NK-92 treated with Interleukin-12 subunit alpha and Interleukin-12 subunit beta, amount 100 ng/mL, for 24 hours (cell line): ENCODE results near the gene PPP1R26.

Experiments used
- DNase-seq: peaks from one replicate; lab custom pipeline; 2025; lab: John Stamatoyannopoulos, UW

PPP1R26 gene

DNA sequence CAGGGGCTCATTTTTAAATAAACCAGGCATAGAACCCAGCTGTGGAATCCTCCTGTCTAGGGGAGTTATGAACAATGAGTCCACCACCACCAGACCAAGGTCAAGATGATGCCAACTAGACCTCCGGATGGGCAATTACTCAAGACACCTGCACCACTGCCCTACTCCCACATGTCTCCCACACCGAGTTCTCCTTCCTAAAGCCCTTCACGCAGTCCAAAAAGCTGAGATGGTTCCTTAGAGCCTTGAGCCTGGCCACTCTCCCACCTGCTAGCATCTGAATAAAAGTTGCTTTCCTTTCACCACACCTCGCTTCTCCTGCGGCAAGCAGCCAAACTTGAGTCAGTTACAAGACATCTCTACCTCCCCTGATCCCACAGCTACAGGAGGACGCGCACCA lies 15.4 kb upstream of the PPP1R26 start:
- DNase-seq, result no peak

DNA sequence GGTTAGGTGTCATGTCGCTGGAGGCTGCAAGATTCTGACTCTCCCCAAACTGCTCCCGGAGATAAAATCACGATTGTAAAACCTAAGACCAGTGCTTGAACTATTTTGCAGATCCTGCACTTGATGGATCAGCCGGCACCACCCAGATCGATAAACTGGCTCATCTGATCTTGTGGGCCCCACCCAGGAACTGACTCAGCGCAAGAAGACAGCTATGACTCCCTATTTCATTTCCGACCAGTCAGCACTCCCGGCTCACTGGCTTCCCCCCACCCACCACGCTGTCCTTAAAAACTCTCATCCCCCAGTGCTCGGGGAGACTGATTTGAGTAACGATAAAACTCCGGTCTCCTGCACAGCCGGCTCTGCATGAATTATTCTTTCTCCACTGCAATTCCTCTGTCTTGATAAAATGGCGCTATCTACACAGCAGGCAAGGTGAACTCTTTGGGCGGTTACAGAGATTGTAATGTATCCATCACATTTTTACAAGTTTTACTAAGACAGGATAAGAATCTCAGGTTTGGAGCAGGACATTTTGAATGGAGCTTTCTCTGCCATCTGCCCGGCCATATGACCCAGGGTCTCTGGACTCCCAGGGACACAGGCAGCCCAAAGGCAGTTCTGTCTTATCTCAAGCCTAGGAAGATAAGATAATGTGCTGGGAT lies 10.6 kb upstream of the PPP1R26 start:
- no peak for DNase-seq

DNA sequence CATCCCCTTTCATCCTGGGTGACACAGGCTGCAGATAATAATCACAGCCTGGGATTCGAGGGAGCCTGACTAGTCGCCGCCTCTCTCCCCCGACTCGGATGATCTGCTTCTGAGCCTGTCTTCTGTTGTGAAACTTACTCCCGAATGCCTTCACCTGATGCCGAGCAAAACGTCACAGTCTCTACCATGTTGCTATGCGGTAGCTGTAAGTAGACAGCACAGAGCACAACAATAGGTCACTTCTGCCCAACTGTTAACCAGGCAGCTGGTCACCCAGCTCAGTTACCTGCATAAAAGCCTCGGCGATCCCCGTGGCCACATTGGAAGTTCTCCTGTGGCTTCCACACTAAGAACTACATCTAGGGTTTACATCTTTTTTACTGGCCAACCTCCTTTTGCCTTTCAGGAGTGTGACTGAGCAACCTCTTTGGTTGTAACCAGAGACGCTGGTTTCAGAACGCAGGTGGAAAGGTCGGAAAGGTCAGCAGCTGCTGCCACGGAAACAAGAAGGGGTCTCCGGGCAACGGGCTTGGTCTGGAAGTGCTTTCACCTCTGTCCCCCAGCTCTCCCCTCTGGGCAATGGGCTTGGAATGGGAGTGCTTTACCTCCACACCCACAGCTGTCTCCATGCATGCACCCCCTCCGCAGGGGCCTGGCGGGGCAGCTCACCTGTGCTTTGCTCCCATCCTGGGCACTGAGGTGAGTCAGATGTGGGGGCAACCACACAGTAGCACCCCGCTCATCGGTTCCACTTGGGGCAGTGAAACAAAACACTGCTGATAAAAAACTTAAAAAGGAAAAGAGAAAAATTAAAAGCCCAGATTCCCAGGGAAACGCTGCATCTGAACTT lies 7.6 kb upstream of the PPP1R26 start:
- no peak for DNase-seq

DNA sequence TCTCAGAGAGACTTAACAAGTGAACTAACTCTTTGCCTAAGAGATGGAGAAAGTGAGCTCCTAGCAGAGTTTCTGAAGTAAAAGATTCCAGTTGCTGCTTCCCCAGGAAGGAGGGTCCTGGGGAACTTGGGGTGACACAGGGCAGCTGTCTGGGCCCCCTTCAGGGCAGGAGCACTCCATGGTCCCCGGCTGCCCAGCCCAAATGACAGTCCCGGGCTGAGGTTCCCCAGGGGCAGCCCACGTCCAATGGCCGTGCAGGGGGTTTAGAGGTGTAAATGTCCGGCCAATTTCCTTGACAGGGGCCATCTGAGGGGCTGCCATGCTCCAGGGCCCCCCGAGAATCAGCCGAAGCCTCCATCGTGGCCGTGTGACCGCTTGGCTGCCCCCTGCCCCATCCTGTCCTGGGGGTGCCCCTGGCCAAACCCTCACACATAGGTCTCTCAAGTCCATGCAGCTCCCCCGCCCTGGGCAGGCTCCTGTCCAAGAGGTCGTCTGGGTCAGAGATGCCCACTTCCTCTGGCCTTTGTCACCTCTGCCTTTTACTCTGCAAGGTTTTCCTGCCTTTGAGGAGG lies 5.5 kb upstream of the PPP1R26 start:
- no peak for DNase-seq

GRCh38 chr9:135474915-135475314 lies 4.7 kb upstream of the PPP1R26 start:
- DNase-seq, result no peak

GRCh38 chr9:135476561-135477355 lies 2.8 kb upstream of the PPP1R26 start:
- DNase-seq, result no peak

- DNase-seq, result no peak
These were observed 1.4 kb upstream of the PPP1R26 start for GRCh38 chr9:135478191-135478590.

GRCh38 chr9:135478829-135479468 lies 633 bp upstream of the PPP1R26 start:
- DNase-seq, result no peak

DNA sequence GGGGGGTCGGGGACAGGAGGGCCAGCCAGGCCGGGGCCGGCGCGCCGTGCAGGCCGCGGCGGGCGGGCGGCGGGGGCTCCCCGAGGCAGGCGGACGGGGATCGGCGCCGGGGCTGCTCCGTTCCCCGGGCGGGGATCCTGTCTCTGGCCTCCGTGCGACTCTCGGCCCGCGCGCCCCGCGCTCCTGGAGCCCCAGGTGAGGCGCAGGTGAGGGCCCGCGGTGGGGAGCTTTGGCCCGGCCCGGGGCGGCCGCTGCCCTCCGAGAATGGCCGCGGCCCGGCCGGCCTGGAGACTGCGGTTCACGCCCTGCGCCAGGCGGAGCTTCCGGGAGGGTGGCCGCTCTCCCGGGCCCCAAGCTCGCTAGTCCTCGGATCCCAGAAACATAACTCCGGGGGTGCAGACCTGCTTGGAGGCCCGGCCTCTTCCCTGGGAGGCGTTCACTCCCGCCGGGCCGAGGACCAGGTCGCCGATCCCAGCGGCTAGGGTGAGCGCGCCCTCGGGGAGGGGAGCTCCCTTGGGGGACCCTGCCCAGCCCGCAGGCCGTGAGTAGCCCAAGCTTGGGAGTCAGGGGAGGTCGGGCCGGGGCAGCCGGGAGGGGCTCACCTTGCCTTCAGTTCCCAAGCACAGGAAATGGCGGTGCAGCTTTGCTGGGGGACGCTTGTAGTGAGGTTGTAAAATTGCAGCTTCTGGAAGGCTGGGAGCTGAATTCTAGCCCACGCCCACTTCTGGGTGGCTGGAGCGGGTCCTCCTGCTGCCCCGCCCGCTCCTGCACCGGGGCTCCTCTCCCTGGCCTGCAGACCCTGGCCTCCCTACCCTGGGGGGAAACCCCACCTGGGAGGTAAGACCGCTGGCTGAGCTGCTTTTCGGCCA lies 723 bp downstream of the PPP1R26 start:
- DNase-seq, result no peak

- DNase-seq, result no peak
These were observed 1.3 kb downstream of the PPP1R26 start for GRCh38 chr9:135480940-135481310.

DNA sequence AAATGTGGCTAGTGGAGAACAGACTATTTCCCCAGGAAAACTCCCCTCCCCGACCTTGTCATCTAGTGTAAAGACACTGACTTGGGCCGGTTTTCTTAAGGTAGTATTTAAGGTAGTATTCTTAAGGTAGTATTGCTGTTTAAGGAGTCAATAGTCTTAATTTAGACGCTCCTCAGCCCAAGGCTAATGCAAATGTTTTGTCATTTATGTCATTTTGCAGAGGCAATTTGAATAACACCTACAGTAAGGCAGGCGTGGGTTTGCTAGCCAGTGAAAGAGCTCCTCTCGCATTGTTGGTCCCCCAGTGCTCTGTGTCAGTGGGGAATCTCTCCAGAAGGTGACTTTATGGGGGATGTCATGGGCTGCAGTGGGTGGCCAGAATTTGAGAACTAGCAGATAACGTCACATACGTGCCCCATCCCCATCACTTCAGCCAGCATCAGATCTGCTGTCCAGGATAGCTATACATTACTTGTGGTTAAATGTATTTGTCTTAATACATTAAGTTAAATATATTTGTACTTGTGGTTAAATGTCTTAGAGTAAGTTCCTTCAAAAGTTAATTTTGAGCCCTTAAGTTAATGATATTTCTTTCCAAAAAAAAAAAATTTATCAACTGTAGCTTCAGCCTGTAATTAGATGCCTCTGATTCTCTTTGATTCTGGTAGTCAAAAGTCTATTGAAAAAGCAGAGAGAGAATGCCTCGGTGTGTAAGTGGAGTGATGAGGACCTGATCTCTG lies 2.6 kb downstream of the PPP1R26 start:
- DNase-seq, result no peak

DNA sequence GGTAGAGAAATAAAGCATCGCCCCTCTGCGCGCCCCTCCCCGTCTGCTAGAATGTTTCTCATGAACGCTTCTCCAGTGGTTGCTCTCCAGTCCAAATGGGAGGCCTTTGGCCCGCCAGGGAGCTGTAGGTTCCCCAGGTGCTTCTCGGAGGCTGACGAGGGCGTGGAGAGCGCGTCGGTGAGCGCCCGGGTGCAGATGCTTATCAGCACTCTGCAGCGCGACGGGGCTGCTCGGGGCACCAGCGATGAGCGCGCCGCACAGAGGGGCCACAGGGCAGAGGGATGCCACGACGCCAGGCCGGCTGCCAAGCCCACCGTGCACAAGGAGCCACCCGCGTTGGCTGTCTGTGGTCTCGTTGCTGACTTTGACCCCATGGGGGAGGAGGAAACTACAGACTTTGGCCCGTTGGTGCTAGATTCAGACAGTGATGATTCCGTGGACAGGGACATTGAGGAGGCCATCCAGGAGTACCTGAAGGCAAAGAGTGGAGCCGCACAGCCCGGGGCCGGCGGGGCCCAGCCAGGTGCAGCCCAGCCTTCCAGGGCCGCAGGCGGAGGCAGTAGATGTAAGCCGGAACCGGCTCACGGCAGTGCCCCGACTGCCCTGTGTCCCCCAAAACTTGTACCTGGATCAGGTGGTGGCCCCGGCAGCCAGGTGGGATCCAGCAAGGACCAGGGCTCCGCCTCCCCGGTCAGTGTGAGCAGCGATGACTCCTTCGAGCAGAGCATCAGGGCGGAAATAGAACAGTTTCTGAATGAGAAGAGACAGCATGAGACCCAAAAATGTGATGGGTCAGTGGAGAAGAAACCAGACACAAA lies 5.1 kb downstream of the PPP1R26 start:
- no peak for DNase-seq

- DNase-seq, result no peak
These were observed 5.8 kb downstream of the PPP1R26 start for GRCh38 chr9:135485385-135485784.

DNA sequence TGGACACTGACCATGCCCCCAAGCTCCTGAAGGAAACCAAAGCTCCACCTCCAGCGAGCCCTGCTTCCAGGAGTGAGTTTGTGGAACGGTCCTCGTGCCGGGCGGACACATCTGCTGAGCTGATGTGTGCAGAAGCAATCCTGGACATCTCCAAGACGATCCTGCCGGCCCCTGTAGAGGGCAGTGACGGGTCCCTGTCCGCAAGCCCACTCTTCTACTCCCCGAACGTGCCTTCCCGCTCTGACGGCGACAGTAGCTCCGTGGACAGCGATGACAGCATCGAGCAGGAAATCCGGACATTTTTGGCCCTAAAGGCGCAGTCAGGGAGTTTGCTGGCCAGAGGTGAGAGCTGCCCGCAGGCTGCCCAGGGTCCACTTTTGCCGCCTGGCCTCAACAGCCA lies 6.2 kb downstream of the PPP1R26 start:
- DNase-seq, result no peak

DNA sequence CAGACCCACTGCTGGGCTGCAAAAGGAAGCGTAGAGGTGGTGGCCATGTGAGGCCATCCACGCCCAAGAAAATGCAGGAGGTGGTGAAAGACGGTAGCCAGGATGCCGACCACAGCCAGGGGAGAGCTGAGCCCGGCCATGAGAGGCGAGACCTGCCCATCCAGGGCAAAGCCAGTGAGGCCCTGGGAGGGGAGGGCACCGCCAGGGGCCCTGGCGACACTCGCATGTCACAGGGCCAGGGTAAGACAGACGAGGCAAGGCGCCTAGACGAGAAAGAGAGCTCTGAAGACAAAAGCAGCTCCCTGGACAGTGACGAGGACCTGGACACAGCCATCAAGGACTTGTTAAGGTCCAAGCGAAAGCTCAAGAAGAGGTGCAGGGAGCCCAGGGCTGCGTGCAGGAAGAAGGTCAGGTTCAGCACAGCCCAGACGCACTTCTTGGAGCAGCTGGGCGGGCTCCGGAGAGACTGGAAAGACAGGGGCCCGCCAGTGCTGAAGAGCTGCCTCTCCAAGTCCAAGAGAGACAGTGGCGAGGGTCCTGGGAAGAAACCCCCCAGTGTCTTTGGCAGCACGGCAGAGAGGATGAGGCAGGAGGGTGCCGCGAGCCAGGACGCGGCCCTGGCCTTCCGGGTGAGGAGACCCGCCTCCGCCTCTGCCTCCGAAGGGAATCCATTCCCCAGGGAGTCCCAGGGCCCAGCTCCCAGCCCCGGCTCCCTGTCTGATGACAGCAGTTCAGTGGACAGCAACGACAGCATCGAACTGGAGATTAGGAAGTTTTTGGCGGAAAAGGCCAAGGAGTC lies 6.9 kb downstream of the PPP1R26 start:
- no peak for DNase-seq

DNA sequence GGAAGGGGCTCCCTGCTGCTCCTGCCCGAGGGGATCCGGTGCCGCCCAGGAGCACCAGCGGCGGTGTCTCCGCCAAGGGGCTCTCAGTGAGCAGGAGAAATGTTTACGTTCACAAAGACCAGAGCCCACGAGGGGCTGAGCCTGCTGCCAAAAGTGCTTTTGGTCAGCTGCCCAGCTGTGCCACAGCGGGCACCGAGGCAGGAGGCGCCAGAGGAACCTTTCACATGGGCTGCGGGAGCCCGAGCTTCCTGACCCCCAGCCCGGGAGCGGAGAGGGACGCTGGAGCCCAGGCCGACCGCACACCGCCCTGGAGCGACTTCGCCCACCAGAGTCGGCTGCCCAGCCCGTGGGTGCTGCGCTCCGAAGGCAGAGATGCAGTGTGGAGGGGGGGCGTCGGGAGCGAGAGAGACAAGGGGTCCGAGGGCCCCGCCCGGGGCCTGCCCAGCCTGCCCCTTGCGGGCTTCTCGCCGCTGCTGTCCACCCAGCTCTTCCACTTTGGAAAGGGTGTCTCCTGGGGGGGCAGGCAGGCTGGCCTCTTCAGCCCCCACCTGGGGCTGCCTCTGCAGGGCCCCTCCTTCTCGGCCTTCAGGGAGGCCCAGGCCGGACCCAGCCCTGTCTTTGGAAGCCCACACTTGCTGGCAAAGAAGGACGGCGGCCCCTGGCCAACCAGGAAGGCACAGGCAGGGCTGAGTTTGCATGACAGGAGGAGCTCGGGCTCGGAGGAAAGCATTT lies 7.9 kb downstream of the PPP1R26 start:
- no peak for DNase-seq

DNA sequence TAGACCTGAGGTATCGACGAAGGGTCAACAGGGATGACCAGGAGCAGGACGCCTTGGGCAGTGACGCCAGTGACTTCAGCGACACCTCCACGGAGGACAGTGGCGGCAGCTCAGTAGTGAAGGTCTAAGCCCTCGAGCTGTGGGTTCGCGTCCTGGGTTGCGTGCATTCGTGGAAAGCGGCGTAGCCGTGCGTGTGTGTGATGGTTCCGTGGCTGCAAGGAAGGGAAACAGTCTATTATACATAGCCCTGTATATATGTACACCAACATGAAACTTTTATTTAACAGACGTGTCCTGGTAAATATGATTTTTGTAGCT lies 8.4 kb downstream of the PPP1R26 start:
- no peak for DNase-seq

- DNase-seq, result no peak
These were observed 8.9 kb downstream of the PPP1R26 start for GRCh38 chr9:135488527-135488926.
